UCSD-AML1 (cell line): ENCODE measurements around the gene CMC2.

ENCODE experiments used
- DNase-seq: peaks from one replicate; lab custom pipeline; 2025; ENCODE audit not compliant: unreplicated experiment; lab: John Stamatoyannopoulos, UW

CMC2 gene

DNA sequence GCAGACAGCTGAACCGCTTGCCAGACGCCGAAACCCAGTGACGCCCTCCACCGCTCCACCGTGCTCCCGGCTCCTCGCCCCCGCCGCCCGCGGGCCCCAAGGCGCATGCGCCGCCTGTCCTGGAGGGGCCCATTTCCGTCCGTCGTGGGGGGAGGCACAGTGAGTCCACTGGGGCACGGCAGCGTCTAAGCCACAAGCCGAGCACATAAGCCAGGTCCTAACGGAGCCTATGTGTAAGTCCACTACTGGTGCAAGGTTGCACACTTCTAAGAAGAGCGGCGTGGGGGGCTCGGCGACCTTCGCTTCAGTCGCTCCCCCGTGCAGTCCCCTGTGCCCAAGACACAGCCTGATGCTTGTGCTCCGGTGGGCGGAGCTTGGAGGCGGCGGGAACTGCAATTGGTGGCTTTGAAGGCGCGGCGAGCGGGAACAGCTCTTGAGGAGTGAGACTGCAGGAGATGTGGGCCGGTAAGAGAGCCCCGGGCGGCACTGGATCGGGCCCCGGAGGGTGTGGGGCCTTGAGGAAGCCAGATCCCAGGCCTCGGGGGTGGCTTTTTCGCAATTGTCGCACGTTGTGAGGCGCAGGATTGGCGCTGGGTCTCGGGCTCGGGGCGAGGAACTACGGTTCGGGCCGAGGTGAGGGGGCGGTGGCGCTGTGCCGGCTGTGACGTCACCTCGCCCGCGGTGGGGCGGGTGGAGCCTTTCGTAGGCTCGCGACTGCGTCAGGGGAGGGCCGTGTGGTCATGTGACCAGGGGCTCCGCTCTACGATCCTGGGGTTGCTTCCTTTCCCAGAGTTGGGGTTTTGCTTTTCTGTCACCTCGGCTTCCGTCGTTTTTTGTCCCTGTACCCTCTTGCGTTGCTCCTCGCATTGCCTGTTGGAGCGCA lies at the start of gene CMC2, which contains the start of gene CENPN:
CMC2 (minus strand) TSS at position 73 of the 883 bp plus-strand sequence. CDS start 9,491 bp downstream, outside the sequence.
CENPN (plus strand) TSS at position 402 of the 883 bp plus-strand sequence. CDS start 4,726 bp downstream, outside the sequence.
- peak; percentile 98 for DNase-seq

DNA sequence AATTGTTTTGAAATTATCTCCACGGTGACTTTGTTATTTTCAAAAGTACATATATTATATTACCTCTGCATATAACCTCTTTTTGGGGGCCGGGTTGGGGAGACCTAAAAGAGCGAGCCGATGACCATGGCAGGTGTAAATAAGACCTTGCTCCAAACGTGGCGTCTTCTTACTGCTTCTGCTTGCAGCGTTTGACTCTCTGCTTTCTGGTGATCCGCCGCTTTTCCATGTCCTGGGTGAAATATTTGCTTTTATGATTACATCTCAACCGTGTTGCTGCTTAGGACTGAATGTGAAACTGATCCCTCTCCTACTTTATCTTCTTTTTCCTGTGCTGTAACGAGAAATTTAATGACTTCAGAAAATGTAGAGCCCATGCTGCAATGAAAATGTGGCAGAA lies 47.1 kb upstream of the CMC2 start:
- DNase-seq: no peak

DNA sequence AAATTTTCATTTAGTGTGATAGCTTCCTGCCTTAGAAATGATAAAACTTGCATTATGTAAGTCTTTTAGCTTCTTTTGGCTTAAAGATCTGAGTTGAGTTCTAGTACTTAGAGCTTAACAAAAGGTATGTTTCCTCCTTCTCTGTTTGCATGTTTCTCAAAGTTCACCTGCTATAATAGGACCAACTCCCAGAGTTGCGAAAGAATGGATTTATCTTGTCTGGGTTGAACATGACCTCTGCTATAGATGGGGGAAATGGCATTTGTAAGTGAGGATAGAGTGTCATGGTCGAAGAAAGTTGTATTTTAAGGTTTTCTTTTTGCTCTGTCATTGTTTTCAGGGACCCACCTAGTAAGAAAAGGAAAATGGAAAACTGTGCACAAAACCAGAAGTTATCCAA lies 36.1 kb upstream of the CMC2 start:
- DNase-seq: no peak

DNA sequence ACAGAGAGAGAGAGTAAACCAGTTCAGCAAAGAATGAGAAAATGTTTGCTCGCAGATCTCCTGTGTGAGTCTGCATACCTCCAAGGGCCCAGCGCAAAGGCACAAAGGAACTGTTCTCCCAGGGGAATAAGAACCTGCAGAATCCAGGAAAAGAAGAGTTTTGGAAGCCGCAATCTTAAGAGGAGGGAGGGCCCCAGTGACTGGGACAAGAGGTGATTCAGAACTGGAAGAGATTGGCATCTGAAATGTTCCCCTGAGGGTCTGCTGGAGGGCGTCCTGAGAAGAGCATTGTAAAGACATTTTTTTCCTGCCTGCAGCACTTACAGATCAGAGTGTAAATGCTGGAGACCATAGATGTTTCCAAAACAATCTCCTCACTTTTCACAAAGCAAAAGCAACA lies 35.0 kb upstream of the CMC2 start:
- DNase-seq: no peak

DNA sequence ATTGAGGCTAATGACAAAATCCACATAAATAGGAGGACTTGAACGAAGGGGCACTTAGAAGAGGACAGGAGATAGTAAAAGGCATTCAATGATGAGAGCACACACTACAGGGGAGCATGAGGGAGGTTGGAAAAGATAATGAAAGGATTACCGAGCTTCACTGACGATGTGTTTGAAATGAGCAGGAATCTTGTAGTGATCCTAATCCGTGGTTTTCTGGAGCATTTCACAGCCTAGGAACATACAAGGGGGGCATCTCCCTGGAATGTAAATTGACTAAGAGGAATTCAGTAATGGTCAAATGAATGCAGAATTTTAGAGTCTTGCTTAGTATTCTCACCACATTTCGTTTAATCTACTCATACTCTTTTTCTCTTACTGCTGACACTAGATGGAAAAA lies 34.2 kb upstream of the CMC2 start:
- no peak for DNase-seq

DNA sequence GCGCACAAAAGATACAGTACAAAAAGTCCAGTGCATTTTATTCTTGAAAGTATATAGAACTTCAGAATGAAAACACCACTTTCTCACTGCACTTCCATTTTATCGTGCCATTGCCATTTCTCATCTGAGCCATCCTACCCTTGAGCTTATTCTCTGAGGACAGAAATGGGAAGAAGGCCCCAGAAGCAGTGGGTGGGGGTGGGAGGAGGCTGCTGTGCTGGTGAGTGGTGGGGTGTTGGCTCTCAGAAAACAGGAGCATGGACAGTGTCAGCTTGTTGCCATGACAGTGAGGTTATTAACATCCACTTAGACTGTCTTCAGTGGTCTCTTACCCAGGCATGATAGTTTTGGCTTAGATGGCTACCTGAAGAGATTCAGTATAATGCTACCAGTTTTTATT lies 33.4 kb upstream of the CMC2 start:
- no peak for DNase-seq

DNA sequence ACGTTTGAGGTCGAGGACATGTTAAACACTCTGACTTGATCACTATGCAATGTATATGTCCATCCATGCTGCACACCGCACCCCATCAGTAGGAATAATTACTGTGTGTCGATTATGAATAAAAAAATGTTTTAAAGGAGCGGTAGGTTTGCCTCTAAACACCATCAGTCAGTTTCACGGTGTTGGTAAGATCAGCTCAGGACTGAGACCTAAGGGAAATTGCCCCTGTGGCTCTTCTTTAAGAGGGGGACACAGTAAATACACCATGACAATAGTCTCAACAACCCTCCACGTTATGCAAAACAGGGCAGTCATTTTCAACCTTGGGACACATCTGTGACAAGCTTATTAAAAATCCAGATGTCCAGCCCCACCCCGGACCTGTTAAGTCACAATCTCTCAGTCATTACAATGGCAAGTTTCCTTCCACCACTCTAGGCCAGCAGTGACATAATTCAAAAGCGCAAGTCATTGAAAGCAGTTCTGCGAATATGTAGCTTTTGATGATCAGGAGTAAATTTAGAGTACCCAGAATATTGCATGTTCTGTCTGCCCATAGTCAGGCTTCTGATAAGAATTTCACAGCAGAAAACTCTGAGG lies 30.2 kb upstream of the CMC2 start:
- no peak for DNase-seq

DNA sequence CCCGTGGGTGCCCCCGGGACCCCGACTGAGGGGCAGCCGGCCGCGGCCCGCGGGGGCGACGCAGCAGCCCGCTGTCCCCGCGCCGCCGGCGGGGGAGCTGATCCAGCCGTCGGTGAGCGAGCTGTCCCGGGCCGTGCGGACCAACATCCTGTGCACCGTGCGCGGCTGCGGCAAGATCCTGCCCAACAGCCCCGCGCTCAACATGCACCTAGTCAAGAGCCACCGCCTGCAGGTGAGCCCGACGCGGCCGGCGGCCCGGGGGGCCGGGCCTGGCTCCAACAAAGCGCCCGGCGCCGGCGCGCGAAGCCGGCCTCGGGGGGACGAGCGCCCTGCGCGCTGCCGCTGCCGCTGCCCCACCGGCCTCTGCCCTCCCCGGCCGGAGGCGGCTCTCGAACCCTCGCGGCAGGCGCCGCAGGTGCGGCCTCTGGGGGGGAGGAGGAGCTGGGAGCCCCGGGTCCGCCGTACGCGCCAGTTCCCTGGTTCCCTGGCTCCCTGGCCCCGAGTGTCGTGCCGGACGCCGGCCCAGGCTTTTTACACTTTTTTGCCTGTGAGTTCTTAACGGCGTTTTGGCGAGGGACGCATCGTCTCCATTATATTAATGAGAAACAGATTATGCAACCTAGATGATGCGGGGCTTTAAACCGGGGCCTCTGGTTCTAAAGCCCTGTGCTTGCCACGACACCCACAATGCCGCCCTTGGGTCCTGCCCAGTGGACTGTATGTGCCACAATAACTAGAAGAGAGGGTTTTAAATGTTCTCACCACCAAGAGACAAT lies 29.5 kb upstream of the CMC2 start:
- DNase-seq: peak; percentile 59

DNA sequence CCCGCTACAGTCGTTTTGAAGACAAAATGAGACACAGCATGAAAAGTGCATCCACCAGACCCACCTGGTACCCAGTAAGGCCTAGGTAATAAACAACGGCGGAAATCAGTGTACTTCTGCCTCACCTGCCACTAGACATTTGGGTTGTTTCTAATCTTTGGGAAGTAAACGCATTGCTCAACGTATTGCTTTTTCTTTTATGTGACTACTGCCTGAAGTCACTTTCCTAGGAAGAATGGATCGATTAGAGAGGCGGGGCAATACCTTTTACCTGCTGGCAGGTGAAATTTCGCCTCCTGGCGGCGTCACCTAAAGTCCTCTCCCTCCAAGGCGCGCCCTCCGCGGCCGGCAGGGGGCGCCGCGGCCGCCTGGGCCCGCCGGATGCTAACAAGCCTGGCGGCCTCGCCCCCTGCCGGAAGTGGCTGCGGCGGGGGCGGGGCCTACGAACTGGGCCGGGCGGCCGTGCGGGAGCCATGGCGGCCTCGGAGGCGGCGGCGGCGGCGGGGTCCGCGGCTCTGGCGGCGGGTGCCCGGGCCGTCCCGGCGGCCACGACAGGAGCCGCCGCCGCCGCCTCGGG lies 28.8 kb upstream of the CMC2 start, which contains the start of gene ATMIN:
ATMIN (plus strand) TSS at position 445 of the 577 bp plus-strand sequence; CDS start at position 474, 29 bp downstream.
- peak; percentile 92 for DNase-seq

DNA sequence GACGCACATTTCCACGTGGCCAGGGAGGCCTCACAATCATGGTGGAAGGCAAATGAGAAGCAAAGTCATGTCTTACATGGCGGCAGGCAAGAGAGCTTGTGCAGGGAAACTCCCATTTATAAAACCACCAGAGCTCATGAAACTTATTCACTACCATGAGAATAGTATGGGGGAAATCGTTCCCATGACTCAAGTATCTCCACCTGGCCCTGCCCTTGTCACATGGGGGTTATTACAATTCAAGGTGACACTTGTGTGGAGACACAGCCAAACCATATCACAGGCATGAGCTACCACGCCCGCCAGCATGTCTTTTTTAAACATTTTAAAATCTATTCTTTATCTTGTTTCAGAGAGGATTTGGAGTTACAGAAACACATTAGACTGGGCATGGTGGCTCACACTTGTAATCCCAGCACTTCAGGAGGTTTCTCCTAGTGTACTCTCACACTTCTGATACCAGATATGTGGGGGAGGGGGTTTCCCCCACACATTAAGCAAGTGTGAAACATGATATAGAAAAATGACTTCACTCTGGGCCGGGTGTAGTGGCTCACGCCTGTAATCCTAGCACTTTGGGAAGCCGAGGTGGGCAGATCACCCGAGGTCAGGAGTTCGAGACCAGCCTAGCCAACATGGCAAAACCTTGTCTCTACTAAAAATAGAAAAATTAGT lies 23.4 kb upstream of the CMC2 start:
- no peak for DNase-seq

DNA sequence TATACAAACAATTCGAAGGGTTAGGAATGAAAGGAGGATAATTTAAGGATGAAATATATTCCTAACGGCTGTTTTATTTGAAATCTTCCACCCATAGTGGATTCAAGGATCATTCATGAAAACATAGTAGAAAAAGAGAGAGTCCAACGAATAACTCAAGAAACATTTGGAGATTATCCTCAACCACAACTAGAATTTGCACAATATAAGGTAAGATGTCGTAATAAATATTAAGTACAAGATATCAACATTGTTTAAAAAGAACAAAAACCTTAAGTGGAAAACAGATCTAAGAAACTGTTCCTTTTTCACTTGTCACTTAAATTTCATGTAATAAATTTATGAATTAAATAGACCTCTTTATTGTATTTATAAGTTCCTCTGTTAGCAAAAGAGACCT lies 19.7 kb upstream of the CMC2 start:
- no peak for DNase-seq

DNA sequence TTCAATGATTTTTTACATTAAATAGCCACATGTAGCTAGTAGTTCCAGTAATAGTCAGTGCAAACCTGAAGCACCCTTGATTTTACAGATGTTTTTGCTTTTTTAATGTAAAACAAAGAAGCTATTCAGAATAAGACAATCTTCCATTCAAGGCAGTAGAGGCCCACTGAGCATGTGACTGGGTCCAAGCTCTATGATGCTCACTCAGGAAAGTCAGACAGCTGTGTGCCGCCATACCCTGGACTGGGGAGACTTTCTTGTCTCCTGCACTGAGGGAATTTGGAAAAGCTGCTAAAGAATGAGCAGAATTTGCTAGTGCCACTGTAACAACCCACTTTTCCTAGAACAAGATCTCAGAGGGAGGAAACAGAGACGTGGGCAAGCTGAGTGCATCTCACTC lies 11.8 kb upstream of the CMC2 start:
- no peak for DNase-seq

DNA sequence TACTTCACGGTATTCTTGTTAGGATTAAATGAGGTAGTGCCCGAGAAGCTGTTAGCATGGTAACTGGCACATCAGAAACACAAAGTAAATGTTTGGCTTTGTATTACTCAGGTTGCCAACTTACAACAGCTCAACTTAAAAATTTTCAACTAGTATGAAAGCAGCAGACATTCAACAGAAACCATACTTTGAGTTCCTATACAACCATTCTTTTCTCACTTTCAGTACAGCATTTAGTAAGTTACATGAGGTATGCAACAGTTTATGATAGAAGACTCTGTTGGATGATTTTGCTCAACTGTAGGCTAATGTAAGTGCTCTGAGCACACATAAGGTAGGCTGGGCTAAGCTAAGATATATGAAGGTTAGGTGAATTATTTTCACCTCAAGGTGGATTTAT lies 8.0 kb upstream of the CMC2 start:
- DNase-seq: no peak

DNA sequence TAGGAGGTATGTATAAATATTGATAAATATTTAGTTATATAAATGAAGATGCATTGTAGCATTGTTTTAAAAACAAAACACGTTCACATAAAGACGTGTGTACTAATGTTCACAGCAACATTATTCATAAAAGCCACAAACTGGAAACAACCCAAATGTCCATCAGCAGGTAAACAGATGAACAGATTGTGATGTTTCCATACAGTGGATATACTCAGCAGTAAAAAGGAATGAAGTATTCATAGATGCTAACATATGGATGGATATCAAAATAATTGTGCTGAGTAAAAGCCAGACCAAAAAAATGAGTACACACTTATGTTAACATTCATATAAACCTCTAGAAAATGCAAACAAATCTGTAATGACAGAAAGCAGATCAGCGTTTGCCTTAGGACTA lies 6.3 kb upstream of the CMC2 start:
- no peak for DNase-seq

DNA sequence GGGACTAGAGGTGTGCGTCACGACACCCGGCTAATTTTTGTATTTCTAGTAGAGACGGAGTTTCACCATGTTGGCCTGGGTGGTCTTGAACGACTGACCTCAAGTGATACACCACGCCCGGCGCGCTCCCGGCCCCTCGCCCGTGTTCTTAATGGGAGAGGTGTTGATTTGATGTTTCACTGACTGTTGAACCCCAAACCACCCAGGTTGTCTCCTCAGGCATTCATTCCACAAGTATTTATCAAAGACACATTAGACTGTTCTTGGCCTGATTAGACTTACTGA lies 1.8 kb upstream of the CMC2 start:
- DNase-seq: no peak

DNA sequence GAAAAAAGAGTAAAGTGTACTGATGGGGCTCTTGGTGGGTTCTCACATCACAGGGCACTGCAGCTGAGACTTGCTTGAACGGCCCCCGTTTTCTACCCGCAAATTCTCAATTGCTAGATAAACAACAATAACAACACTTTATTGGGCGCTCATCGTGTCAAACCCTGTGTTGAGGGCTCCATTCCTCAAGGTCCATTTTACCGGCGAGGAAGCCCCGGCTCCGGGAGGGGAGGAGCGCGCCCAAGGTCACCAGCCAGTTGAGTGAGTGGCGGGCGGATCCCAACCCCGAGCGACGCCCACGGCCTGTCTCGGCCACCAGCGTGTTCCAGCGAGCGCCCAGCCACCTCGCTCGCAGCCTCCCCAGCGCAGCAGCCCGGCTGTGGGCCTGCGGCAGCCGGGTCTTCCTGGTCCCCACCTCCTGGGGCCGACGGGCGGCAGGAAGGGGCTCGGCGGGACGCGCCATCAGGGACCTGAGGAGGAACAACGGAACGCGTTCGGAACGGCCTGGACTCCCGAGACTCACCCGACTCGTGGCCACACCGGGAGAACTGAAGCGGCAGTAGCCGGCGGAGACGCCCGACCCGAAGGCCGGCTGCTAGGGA lies 373 bp downstream of the CMC2 start:
- DNase-seq: peak; percentile 83

DNA sequence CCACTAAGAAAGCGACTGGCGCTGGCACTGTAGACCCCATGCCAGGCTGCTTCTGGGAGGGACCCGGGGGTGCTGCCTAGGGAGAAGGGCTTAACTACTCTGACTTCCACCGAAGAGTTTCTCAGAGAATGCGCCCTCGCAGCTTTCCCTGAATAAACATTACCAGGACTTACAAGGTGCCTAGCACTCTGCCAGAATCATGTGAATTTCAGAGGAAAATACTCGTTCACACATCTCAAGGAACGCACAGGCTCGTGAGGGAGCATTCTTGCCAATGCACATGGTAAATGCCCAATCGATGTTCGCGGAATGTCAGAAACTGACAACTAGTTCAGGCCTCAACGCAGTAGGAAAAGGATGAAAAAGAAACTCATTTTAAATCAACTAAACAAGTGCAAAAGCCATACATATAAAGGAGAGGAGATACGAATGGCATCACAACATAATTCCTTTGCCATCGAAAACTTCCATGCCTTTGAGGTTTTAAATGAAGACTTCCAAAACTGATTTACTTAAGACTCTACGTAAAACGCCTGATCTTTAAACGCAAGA lies 999 bp downstream of the CMC2 start:
- DNase-seq: peak; percentile 20

DNA sequence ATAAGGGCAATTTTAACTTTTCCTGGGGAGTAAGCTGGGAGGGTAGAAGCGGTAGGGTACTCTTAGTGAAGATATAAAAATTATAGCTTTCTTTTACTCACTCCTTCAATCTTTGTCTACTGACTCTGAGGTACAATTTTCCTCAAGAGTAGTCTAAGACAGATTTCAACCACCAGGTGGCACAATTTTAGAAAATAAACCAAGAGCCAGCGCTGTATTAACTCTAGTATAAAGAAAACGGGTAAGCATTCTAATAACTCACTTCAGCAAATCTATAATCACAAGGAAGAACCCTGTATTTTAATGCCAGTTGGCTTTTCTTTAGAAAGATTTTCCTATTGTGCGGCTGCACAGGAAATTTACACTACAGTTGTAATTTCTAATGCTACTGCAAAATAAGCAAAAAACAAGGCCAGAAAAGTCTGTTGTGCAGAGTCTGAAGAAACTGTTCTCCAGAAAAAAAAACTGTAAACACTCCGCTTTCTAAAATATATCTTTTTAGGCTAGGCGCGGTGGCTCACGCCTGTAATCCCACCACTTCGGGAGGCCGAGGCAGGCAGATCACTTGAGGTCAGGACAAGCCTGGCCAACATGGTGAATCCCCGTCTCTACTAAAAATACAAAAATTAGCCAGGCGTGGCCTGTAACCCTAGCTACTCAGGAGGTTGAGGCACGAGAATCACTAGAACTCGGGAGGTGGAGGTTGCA lies 1.9 kb downstream of the CMC2 start:
- DNase-seq: no peak

DNA sequence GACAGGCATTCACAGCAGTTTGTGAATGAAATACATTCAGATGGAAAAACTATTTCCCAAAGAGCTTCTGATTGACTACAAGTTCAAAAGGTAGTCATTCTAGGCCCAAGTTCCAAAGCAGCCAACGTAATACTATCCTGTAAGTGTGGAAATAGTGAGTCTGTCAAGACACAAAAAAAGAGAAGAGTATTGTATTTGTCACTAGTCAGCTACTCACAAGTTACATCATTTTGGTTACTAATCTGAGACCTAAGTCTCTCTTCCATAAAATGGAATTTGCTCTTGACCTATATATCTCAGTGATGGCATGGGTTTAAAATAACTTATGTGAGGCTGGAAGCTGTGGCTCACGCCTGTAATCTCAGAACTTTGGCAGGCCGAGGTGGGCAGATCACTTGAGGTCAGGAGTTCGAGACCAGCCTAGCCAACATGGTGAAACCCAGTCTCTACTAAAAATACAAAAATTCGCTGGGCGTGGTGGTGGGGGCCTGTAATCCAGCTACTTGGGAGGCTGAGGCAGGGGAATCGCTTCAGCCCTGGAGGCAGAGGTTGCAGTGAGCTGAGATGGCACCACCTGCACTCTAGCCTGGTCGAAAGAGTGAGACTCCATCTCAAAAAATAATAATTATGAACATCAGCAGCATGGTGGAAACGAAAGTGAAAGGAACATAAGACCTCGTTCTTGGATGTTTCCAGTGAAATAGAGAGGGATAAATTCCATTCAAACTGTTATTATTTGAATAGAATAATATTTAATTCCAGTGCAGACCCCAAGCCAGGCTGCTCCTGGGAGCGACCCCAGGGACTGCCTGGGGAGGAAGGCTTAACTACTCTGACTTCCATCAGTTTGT lies 2.9 kb downstream of the CMC2 start:
- DNase-seq: no peak
